H54 (cell line): Measurements from ENCODE around the gene PSG1.
"Not testable (repeated sequence)": the region's sequence is repeated elsewhere in the genome, so short reads cannot be mapped to it uniquely, and the experiment has no call there.

Source experiments
- DNase-seq: peaks from one replicate; pipeline ENCODE4 v3.0.0; 2011; ENCODE audit warnings: low spot score, mixed read lengths; ENCODE audit not compliant: insufficient read length
- FAIRE-seq: peaks from 3 replicates; lab custom pipeline; 2011; peaks lifted over from hg19 to GRCh38; lab: Jason Lieb, UNC
- POLR2A ChIP-seq: IDR thresholded peaks from 2 replicates; pipeline ENCODE4 v1.6.1; 2011; ENCODE audit warnings: low read depth, mild to moderate bottlenecking, low read length

The PSG1 gene

GRCh38 chr19:42879613-42880012 lies at the start of gene PSG1:
PSG1 (minus strand) TSS chr19:42879713; CDS start chr19:42879581, 132 bp downstream.
- no peak for FAIRE-seq
- no peak for DNase-seq
- TF ChIP-seq POLR2A: no peak

- DNase-seq (no peak), FAIRE-seq (no peak)
- TF ChIP-seq POLR2A: no peak
Measured at GRCh38 chr19:42928896-42929295, 49.4 kb upstream of the PSG1 start.

GRCh38 chr19:42926781-42927180 lies 47.3 kb upstream of the PSG1 start:
- FAIRE-seq: no peak
- no peak for DNase-seq

GRCh38 chr19:42923106-42923505 lies 43.6 kb upstream of the PSG1 start:
- peak; percentile 12 for DNase-seq
- FAIRE-seq: not testable (repeated sequence)

More at GRCh38 chr19:42926781-42927180, 47.3 kb upstream of the PSG1 start:
- TF ChIP-seq POLR2A: no peak

- DNase-seq, FAIRE-seq: not testable (repeated sequence)
Measured at GRCh38 chr19:42920971-42921370, 41.5 kb upstream of the PSG1 start.

- FAIRE-seq: no peak
- TF ChIP-seq POLR2A: no peak
Measured at GRCh38 chr19:42919757-42920079, 40.2 kb upstream of the PSG1 start.

GRCh38 chr19:42919070-42919756 lies 39.7 kb upstream of the PSG1 start:
- DNase-seq, FAIRE-seq: not testable (repeated sequence)

More at GRCh38 chr19:42919757-42920079, 40.2 kb upstream of the PSG1 start:
- no peak for DNase-seq

- not testable (repeated sequence) for FAIRE-seq, DNase-seq
Measured at GRCh38 chr19:42918377-42919069, 39.0 kb upstream of the PSG1 start.

- DNase-seq, FAIRE-seq: not testable (repeated sequence)
Measured at GRCh38 chr19:42917634-42918033, 38.1 kb upstream of the PSG1 start, which contains the start of gene PSG6. PSG6 (minus strand) TSS chr19:42917894; CDS start chr19:42917792, 102 bp downstream.

GRCh38 chr19:42916931-42917330 lies 37.4 kb upstream of the PSG1 start:
- not testable (repeated sequence) for FAIRE-seq, DNase-seq

GRCh38 chr19:42913516-42913915 lies 34.0 kb upstream of the PSG1 start:
- DNase-seq, FAIRE-seq: not testable (repeated sequence)

- not testable (repeated sequence) for DNase-seq, FAIRE-seq
Measured at GRCh38 chr19:42912941-42913340, 33.4 kb upstream of the PSG1 start.

GRCh38 chr19:42911731-42912130 lies 32.2 kb upstream of the PSG1 start:
- not testable (repeated sequence) for DNase-seq, FAIRE-seq

GRCh38 chr19:42906162-42906561 lies 26.6 kb upstream of the PSG1 start:
- not testable (repeated sequence) for DNase-seq, FAIRE-seq

GRCh38 chr19:42900561-42900960 lies 21.0 kb upstream of the PSG1 start:
- not testable (repeated sequence) for DNase-seq, FAIRE-seq

- not testable (repeated sequence) for DNase-seq, FAIRE-seq
Measured at GRCh38 chr19:42899674-42900073, 20.2 kb upstream of the PSG1 start.

GRCh38 chr19:42899110-42899509 lies 19.6 kb upstream of the PSG1 start:
- not testable (repeated sequence) for DNase-seq, FAIRE-seq

- not testable (repeated sequence) for FAIRE-seq, DNase-seq
Measured at GRCh38 chr19:42898656-42899055, 19.1 kb upstream of the PSG1 start.

GRCh38 chr19:42897729-42898128 lies 18.2 kb upstream of the PSG1 start:
- not testable (repeated sequence) for FAIRE-seq

GRCh38 chr19:42890446-42890845 lies 10.9 kb upstream of the PSG1 start:
- FAIRE-seq, DNase-seq: not testable (repeated sequence)

More at GRCh38 chr19:42897729-42898128, 18.2 kb upstream of the PSG1 start:
- not testable (repeated sequence) for DNase-seq
